GM23338 (cell line): Measurements from ENCODE around the gene ZNF446. TPM values are rescaled to one million over a fixed set of nuclear protein-coding genes. Genes with fewer than 3 reads are reported as not detected.

ENCODE experiments used
- ATAC-seq: fragments of 200-7000 bp; cut with Tn5 transposase; 3 replicates; pipeline ENCODE4 v1.9.1; 2020
- DNase-seq: peaks from one replicate; pipeline ENCODE4 v3.0.0-alpha.2; 2015; ENCODE audit warnings: low spot score
- H2AFZ ChIP-seq: fragments of 200-600 bp; sonication (generic); 2 replicates; pipeline ENCODE4 v1.8.0; 2016; ENCODE audit warnings: antibody characterized with exemption, mild to moderate bottlenecking, moderate library complexity
- H3F3A ChIP-seq: fragments of 200-600 bp; sonication (generic); replicated peaks from 2 replicates; pipeline ENCODE4 v1.8.0; 2017; ENCODE audit warnings: antibody characterized with exemption, mixed run types, low read depth
- H3K27ac ChIP-seq: fragments of 200-600 bp; sonication (generic); 2 replicates; pipeline ENCODE4 v1.6.1; 2016; ENCODE audit warnings: low read depth
- H3K27me3 ChIP-seq: fragments of 200-600 bp; sonication (generic); 2 replicates; pipeline ENCODE4 v1.8.0; 2016; ENCODE audit warnings: mild to moderate bottlenecking, mixed run types, moderate library complexity; ENCODE audit not compliant: insufficient read depth
- H3K36me3 ChIP-seq: fragments of 200-600 bp; sonication (generic); 2 replicates; pipeline ENCODE4 v1.8.0; 2016; ENCODE audit warnings: mild to moderate bottlenecking; ENCODE audit not compliant: insufficient read depth
- H3K4me1 ChIP-seq: fragments of 200-600 bp; sonication (generic); 2 replicates; pipeline ENCODE4 v1.8.0; 2016; ENCODE audit warnings: mild to moderate bottlenecking, moderate library complexity; ENCODE audit not compliant: insufficient read depth
- H3K4me2 ChIP-seq: fragments of 200-600 bp; sonication (generic); 2 replicates; pipeline ENCODE4 v1.7.1; 2017; ENCODE audit warnings: mixed run types
- H3K4me3 ChIP-seq: fragments of 200-600 bp; sonication (generic); 2 replicates; pipeline ENCODE4 v1.6.1; 2016; ENCODE audit warnings: mixed run types
- H3K79me2 ChIP-seq: fragments of 200-600 bp; sonication (generic); replicated peaks from 2 replicates; pipeline ENCODE4 v1.8.0; 2017; ENCODE audit warnings: mild to moderate bottlenecking; ENCODE audit not compliant: insufficient read depth
- H3K9me2 ChIP-seq: fragments of 200-600 bp; sonication (generic); 2 replicates; pipeline ENCODE4 v1.8.0; 2017; ENCODE audit not compliant: insufficient read depth
- H4K20me1 ChIP-seq: fragments of 200-600 bp; sonication (generic); replicated peaks from 2 replicates; pipeline ENCODE4 v1.8.0; 2017; ENCODE audit warnings: mild to moderate bottlenecking; ENCODE audit not compliant: insufficient read depth
- H3K27ac Mint-ChIP-seq: 2 replicates; pipeline ENCODE4 v1.8.0; 2020; ENCODE audit warnings: inconsistent platforms, mild to moderate bottlenecking, moderate library complexity, mixed read lengths
- H3K27me3 Mint-ChIP-seq: 3 replicates; pipeline ENCODE4 v1.8.0; 2022; ENCODE audit warnings: low read depth, mild to moderate bottlenecking, moderate library complexity, mixed read lengths, inconsistent platforms; ENCODE audit not compliant: insufficient read depth, poor library complexity
- H3K36me3 Mint-ChIP-seq: 3 replicates; pipeline ENCODE4 v1.8.0; 2021; ENCODE audit warnings: low read depth, mild to moderate bottlenecking, inconsistent platforms, moderate library complexity, mixed read lengths
- H3K4me1 Mint-ChIP-seq: 3 replicates; pipeline ENCODE4 v1.8.0; 2020; ENCODE audit warnings: mild to moderate bottlenecking, inconsistent platforms, mixed read lengths
- H3K4me3 Mint-ChIP-seq: 3 replicates; pipeline ENCODE4 v1.8.0; 2021; ENCODE audit warnings: moderate library complexity, mild to moderate bottlenecking, inconsistent platforms, mixed read lengths
- H3K9me3 Mint-ChIP-seq: 3 replicates; pipeline ENCODE4 v1.8.0; 2020; ENCODE audit warnings: moderate library complexity, mild to moderate bottlenecking, inconsistent platforms, mixed read lengths
- CREB1 ChIP-seq: fragments of 250-450 bp; sonication (Bioruptor Pico); IDR thresholded peaks from 2 replicates; pipeline ENCODE4 v1.5.0; 2020; ENCODE audit warnings: low read depth, mild to moderate bottlenecking, moderate library complexity
- EZH2phosphoT487 ChIP-seq: fragments of 200-600 bp; sonication (generic); IDR thresholded peaks from one replicate; pipeline ENCODE4 v1.8.1; 2018; ENCODE audit warnings: antibody characterized with exemption; ENCODE audit not compliant: unreplicated experiment
- NANOG ChIP-seq: IDR thresholded peaks from 2 replicates; pipeline ENCODE4 v1.6.1; 2016; ENCODE audit warnings: antibody characterized with exemption, borderline replicate concordance
- POLR2AphosphoS5 ChIP-seq: IDR thresholded peaks from 2 replicates; pipeline ENCODE4 v1.6.1; 2016; ENCODE audit warnings: antibody characterized with exemption, low read depth
- STAT1 ChIP-seq: IDR thresholded peaks from one replicate; pipeline ENCODE4 v1.6.1; 2016; ENCODE audit warnings: antibody characterized with exemption; ENCODE audit not compliant: unreplicated experiment
- ZNF331 ChIP-seq: fragments of 250-450 bp; sonication (Bioruptor Pico); IDR thresholded peaks from 2 replicates; pipeline ENCODE4 v1.5.0; 2020; ENCODE audit warnings: low read depth, mild to moderate bottlenecking, moderate library complexity
- polyA plus RNA-seq: library from polyadenylated mRNA; unstranded; fragments of >200 nt; fragmentation: Nextera tagmentation; extraction: Ambion mirVana; gene quantifications from 2 replicates; pipeline ENCODE4 v1.2.1, GENCODE V29; 2016
- total RNA-seq: library from RNA; depleted of rRNA; stranded (reverse); fragments of >200 nt; shearing (Covaris generic); gene quantifications from 2 replicates; pipeline ENCODE4 v1.2.3, GENCODE V29; 2014
- TF ChIP-seq, protein P1 (sequence below), 2 experiments: fragments of 200-600 bp in 1 of 2; sonication (generic) in 1 of 2; conservative IDR thresholded peaks; 2 replicates each; pipeline versions ENCODE4 v1.5.1 to v1.6.1; 2016 to 2017; ENCODE audit warnings: antibody characterized with exemption in 2 of 2, low read depth in 2 of 2, mild to moderate bottlenecking in 2 of 2, moderate library complexity in 1 of 2
- TF ChIP-seq, protein P2 (sequence below): fragments of 250-450 bp; sonication (Bioruptor Pico); IDR thresholded peaks from 2 replicates; pipeline ENCODE4 v1.5.0; 2020; ENCODE audit warnings: mild to moderate bottlenecking, moderate library complexity
- TF ChIP-seq, protein P3 (sequence below): IDR thresholded peaks from one replicate; pipeline ENCODE4 v1.6.1; 2018; ENCODE audit warnings: antibody characterized with exemption; ENCODE audit not compliant: unreplicated experiment

ZNF446 gene
- total and polyA plus RNA-seq, 2 experiments from 2014 or later: 2.1 to 5.6 TPM

- Histone ChIP-seq H3K4me1 (peaks cover 22% of the 10 kb centered on the region), H3K79me2 (peaks cover 11% of the 10 kb centered on the region; the same call in 1 of the 2 replicates), H3K36me3 (no peaks in the 10 kb centered on the region), H3K27ac (peak overlapping the region; percentile 76; the same call in 1 of the 2 replicates), H2AFZ (0 out of 2 replicates have a peak overlapping the region, but pooled peaks have one; percentile 32), H3K27me3 (no peaks in the 10 kb centered on the region), H3F3A (peaks cover 12% of the 10 kb centered on the region; the same call in 1 of the 2 replicates), H3K4me3 (peak overlapping the region; percentile 64), H3K4me2 (peak overlapping the region; percentile 81), H4K20me1 (no peaks in the 10 kb centered on the region), H3K9me2 (no peaks in the 10 kb centered on the region)
- peak overlapping the region; percentile 89; the same call in 1 of the 2 replicates for H3K27ac Mint-ChIP-seq
- ATAC-seq (peak; percentile 80), DNase-seq (peak; percentile 96)
- peaks cover 29% of the 10 kb centered on the region for H3K27me3 Mint-ChIP-seq
- peaks cover 26% of the 10 kb centered on the region for H3K4me1 Mint-ChIP-seq
- no peaks in the 10 kb centered on the region; the same call in 2 of the 3 replicates for H3K9me3 Mint-ChIP-seq
- H3K4me3 Mint-ChIP-seq: peak overlapping the region; percentile 81
- H3K36me3 Mint-ChIP-seq: peaks cover 17% of the 10 kb centered on the region
- TF ChIP-seq EZH2phosphoT487 (no peak), CREB1 (CRISPR knock-in tag) (peak; percentile 53), STAT1 (no peak), ZNF331 (CRISPR knock-in tag) (no peak), POLR2AphosphoS5 (peak; percentile 93), NANOG (no peak)
- TF ChIP-seq, protein P1, sequence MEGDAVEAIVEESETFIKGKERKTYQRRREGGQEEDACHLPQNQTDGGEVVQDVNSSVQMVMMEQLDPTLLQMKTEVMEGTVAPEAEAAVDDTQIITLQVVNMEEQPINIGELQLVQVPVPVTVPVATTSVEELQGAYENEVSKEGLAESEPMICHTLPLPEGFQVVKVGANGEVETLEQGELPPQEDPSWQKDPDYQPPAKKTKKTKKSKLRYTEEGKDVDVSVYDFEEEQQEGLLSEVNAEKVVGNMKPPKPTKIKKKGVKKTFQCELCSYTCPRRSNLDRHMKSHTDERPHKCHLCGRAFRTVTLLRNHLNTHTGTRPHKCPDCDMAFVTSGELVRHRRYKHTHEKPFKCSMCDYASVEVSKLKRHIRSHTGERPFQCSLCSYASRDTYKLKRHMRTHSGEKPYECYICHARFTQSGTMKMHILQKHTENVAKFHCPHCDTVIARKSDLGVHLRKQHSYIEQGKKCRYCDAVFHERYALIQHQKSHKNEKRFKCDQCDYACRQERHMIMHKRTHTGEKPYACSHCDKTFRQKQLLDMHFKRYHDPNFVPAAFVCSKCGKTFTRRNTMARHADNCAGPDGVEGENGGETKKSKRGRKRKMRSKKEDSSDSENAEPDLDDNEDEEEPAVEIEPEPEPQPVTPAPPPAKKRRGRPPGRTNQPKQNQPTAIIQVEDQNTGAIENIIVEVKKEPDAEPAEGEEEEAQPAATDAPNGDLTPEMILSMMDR (conservative IDR thresholded peaks at IDR 0.05; ENCODE audit: low read depth in 2 of 2): peak; percentile 70 to 98
- TF ChIP-seq, protein P2, sequence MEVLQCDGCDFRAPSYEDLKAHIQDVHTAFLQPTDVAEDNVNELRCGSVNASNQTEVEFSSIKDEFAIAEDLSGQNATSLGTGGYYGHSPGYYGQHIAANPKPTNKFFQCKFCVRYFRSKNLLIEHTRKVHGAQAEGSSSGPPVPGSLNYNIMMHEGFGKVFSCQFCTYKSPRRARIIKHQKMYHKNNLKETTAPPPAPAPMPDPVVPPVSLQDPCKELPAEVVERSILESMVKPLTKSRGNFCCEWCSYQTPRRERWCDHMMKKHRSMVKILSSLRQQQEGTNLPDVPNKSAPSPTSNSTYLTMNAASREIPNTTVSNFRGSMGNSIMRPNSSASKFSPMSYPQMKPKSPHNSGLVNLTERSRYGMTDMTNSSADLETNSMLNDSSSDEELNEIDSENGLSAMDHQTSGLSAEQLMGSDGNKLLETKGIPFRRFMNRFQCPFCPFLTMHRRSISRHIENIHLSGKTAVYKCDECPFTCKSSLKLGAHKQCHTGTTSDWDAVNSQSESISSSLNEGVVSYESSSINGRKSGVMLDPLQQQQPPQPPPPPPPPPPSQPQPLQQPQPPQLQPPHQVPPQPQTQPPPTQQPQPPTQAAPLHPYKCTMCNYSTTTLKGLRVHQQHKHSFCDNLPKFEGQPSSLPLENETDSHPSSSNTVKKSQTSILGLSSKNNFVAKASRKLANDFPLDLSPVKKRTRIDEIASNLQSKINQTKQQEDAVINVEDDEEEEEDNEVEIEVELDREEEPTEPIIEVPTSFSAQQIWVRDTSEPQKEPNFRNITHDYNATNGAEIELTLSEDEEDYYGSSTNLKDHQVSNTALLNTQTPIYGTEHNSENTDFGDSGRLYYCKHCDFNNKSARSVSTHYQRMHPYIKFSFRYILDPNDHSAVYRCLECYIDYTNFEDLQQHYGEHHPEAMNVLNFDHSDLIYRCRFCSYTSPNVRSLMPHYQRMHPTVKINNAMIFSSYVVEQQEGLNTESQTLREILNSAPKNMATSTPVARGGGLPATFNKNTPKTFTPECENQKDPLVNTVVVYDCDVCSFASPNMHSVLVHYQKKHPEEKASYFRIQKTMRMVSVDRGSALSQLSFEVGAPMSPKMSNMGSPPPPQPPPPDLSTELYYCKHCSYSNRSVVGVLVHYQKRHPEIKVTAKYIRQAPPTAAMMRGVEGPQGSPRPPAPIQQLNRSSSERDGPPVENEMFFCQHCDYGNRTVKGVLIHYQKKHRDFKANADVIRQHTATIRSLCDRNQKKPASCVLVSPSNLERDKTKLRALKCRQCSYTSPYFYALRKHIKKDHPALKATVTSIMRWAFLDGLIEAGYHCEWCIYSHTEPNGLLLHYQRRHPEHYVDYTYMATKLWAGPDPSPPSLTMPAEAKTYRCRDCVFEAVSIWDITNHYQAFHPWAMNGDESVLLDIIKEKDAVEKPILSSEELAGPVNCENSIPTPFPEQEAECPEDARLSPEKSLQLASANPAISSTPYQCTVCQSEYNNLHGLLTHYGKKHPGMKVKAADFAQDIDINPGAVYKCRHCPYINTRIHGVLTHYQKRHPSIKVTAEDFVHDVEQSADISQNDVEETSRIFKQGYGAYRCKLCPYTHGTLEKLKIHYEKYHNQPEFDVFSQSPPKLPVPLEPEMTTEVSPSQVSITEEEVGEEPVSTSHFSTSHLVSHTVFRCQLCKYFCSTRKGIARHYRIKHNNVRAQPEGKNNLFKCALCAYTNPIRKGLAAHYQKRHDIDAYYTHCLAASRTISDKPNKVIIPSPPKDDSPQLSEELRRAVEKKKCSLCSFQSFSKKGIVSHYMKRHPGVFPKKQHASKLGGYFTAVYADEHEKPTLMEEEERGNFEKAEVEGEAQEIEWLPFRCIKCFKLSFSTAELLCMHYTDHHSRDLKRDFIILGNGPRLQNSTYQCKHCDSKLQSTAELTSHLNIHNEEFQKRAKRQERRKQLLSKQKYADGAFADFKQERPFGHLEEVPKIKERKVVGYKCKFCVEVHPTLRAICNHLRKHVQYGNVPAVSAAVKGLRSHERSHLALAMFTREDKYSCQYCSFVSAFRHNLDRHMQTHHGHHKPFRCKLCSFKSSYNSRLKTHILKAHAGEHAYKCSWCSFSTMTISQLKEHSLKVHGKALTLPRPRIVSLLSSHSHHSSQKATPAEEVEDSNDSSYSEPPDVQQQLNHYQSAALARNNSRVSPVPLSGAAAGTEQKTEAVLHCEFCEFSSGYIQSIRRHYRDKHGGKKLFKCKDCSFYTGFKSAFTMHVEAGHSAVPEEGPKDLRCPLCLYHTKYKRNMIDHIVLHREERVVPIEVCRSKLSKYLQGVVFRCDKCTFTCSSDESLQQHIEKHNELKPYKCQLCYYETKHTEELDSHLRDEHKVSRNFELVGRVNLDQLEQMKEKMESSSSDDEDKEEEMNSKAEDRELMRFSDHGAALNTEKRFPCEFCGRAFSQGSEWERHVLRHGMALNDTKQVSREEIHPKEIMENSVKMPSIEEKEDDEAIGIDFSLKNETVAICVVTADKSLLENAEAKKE (CRISPR knock-in tag): no peak
- TF ChIP-seq, protein P3, sequence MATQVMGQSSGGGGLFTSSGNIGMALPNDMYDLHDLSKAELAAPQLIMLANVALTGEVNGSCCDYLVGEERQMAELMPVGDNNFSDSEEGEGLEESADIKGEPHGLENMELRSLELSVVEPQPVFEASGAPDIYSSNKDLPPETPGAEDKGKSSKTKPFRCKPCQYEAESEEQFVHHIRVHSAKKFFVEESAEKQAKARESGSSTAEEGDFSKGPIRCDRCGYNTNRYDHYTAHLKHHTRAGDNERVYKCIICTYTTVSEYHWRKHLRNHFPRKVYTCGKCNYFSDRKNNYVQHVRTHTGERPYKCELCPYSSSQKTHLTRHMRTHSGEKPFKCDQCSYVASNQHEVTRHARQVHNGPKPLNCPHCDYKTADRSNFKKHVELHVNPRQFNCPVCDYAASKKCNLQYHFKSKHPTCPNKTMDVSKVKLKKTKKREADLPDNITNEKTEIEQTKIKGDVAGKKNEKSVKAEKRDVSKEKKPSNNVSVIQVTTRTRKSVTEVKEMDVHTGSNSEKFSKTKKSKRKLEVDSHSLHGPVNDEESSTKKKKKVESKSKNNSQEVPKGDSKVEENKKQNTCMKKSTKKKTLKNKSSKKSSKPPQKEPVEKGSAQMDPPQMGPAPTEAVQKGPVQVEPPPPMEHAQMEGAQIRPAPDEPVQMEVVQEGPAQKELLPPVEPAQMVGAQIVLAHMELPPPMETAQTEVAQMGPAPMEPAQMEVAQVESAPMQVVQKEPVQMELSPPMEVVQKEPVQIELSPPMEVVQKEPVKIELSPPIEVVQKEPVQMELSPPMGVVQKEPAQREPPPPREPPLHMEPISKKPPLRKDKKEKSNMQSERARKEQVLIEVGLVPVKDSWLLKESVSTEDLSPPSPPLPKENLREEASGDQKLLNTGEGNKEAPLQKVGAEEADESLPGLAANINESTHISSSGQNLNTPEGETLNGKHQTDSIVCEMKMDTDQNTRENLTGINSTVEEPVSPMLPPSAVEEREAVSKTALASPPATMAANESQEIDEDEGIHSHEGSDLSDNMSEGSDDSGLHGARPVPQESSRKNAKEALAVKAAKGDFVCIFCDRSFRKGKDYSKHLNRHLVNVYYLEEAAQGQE: peak; percentile 12
Observed at GRCh38 chr19:58513694-58514563, 37.8 kb downstream of the ZNF446 start.
